ENCODE measurements around the gene HTR3D. TPM values are rescaled to one million over a fixed set of nuclear protein-coding genes. Genes with fewer than 3 reads are reported as not detected.

Gene HTR3D
- total and polyA plus RNA-seq, 10 of the 15 experiments (the other 5 are each of a cell fraction or from before 2014, with no cell fraction given), result not detected

- DNase-seq (ENCODE audit: low read depth, low spot score) (no peak), ATAC-seq (no peak), FAIRE-seq (no peak)
- Histone ChIP-seq H3K4me2 (ENCODE audit: control insufficient read depth, insufficient read depth) (no peak overlapping the region), H3K27ac (ENCODE audit: control insufficient read depth, insufficient read depth) (no peak overlapping the region), H3K79me2 (ENCODE audit: control insufficient read depth, insufficient read depth, low read length) (no peaks in the 10 kb centered on the region), H4K20me1 (ENCODE audit: control insufficient read depth, insufficient read depth) (no peaks in the 10 kb centered on the region), H3K36me3 (ENCODE audit: control insufficient read depth in 2 of 2, insufficient read depth in 2 of 2, low read length in 1 of 2) (peaks cover 0 to 2% of the 10 kb centered on the region in 2 experiments; a peak in 1 of 4 replicates), H3K9me3 (replicated peaks; ENCODE audit: control insufficient read depth, insufficient read depth, low read length) (no peaks in the 10 kb centered on the region), H3K4me3 (no peak overlapping the region), H3K9ac (ENCODE audit: control insufficient read depth, insufficient read depth, low read length) (no peak overlapping the region), H2AFZ (ENCODE audit: control insufficient read depth, low read depth, low read length) (no peak overlapping the region), H3K4me1 (ENCODE audit: control insufficient read depth, insufficient read depth, low read length) (no peaks in the 10 kb centered on the region), H3K27me3 (replicated peaks in 1 of 2; ENCODE audit: control insufficient read depth in 2 of 2, insufficient read depth in 2 of 2, low read length in 1 of 2) (no peaks in the 10 kb centered on the region)
- 79% methylated on average over 16 of the region's 16 CpGs for WGBS (ENCODE audit: insufficient coverage, insufficient replicate concordance, low lambda C conversion rate, missing lambda C conversion rate)
- intact Hi-C loops (cut with micrococcal nuclease; ENCODE audit: unreplicated experiment), result no loop called here
- RAD21 ChIA-PET (ENCODE audit: unreplicated experiment), result interaction anchor here (0.7 kb wide), 1 partner anchor 9 kb away, joined by 4 read pairs; no protein-coding TSS in a partner anchor
- SMC1A ChIA-PET (ENCODE audit: uncharacterized antibody, unreplicated experiment), result interaction anchor here (1.4 kb wide), 1 partner anchor 10 kb away, joined by 4 read pairs; no protein-coding TSS in a partner anchor
- in situ Hi-C loops (cut with MboI), result no loop called here
- POLR2A ChIA-PET, result no interaction called here
- CTCF ChIA-PET, result interaction anchor here (0.5 to 1.5 kb wide), 2 partner anchors 9 to 31 kb away, joined by 3 to 4 read pairs; no protein-coding TSS in a partner anchor
- TF ChIP-seq ASH2L (IDR thresholded peaks at IDR 0.05; ENCODE audit: borderline replicate concordance, low read depth) (no peak), CBX3 (IDR thresholded peaks at IDR 0.05; ENCODE audit: borderline replicate concordance, low read depth) (no peak), SMC3 (IDR thresholded peaks at IDR 0.05; ENCODE audit: borderline replicate concordance, low read length) (no peak), BHLHE40 (IDR thresholded peaks at IDR 0.05; ENCODE audit: borderline replicate concordance in 1 of 2, low read depth in 2 of 2, low read length in 1 of 2) (no peak), WRNIP1 (IDR thresholded peaks at IDR 0.05; ENCODE audit: borderline replicate concordance, low read depth, low read length) (no peak), EP300 (IDR thresholded peaks at IDR 0.05; ENCODE audit: borderline replicate concordance in 1 of 2, control insufficient read depth in 1 of 2, low read depth in 2 of 2, low read length in 2 of 2) (no peak), PAX8 (IDR thresholded peaks at IDR 0.05) (no peak), LARP7 (IDR thresholded peaks at IDR 0.05) (no peak), ZNF622 (IDR thresholded peaks at IDR 0.05) (no peak), NFIC (IDR thresholded peaks at IDR 0.05; ENCODE audit: low read depth, low read length) (no peak), EZH2 (IDR thresholded peaks at IDR 0.05; ENCODE audit: borderline replicate concordance, control insufficient read depth, low read depth, low read length) (no peak), MEF2B (IDR thresholded peaks at IDR 0.05; ENCODE audit: partially characterized antibody, poor library complexity, severe bottlenecking) (no peak), STAT3 (IDR thresholded peaks at IDR 0.05; ENCODE audit: low read depth, low read length) (no peak), CTCF (IDR thresholded peaks at IDR 0.05 in 2 of 3, conservative IDR thresholded peaks at IDR 0.05 in 1 of 3; ENCODE audit: control insufficient read depth in 2 of 3, extremely low read depth in 1 of 3, insufficient read depth in 1 of 3, low read depth in 3 of 3, low read length in 3 of 3) (no peak), TCF7 (IDR thresholded peaks at IDR 0.05; ENCODE audit: borderline replicate concordance) (no peak), CBFB (IDR thresholded peaks at IDR 0.05; ENCODE audit: low read depth) (no peak), BCL3 (IDR thresholded peaks at IDR 0.05; ENCODE audit: borderline replicate concordance, insufficient read depth, low read depth, low read length, poor library complexity, severe bottlenecking) (no peak), MYC (IDR thresholded peaks at IDR 0.05; ENCODE audit: insufficient read depth, insufficient read length, insufficient replicate concordance, low read length, severe bottlenecking) (no peak), SREBF1 (IDR thresholded peaks at IDR 0.05; ENCODE audit: low read length) (no peak), NR2C1 (IDR thresholded peaks at IDR 0.05) (no peak)
- BruUV-seq (replicated peaks), result no TSS peak
Observed at GRCh38 chr3:183988216-183988790, 43.2 kb upstream of the HTR3D start.
